GM18526 (cell line): ENCODE results near the gene SLC46A1.

ENCODE experiments used
- POLR2A ChIP-seq: IDR thresholded peaks from 3 replicates; pipeline ENCODE4 v1.6.1; 2011; ENCODE audit not compliant: insufficient read length; ENCODE audit errors: extremely low read depth

SLC46A1 gene

DNA sequence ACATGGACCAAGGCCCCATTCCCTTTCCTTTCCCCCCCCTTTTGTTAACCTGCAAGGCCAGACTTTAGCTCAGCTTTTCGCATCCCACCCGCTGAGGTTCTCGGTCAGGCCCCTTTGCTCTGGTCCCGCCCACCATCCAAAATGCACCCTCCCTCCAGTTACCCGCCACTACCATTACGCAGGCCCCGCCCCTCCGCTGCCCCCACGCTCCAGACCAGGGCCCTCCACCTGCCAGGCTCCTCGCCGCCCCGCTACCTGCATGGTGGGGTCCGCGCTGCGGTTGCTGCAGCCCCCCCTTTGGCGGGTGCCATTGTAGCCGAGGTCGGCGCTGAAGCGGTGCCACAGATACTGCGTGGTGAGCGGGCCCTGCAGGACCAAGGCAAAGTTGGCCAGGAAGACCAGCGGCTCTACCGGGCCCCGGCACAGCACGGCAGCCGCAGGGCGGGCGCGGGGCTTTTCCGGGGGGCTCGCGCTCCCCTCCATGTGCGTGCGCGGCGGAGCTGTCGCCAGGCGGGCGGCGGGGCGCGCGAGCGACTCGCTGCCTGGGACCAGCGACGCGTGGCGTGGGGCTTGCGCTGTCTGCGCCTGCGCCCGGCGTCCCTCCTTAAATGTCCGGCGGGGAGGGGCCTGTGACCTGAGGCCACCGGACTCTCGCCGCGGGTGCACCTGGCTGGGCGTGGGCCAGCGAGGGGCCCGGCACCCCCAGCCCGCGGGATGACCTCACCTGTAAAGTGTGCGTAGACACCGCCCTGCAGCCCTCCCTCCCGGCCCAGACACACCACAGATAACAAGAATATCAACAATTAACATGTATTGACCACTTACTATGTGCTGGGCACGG lies at the start of gene SLC46A1:
SLC46A1 (minus strand) TSS at position 581 of the 841 bp plus-strand sequence; CDS start at position 483, 98 bp downstream.
- TF ChIP-seq POLR2A = peak; percentile 66

DNA sequence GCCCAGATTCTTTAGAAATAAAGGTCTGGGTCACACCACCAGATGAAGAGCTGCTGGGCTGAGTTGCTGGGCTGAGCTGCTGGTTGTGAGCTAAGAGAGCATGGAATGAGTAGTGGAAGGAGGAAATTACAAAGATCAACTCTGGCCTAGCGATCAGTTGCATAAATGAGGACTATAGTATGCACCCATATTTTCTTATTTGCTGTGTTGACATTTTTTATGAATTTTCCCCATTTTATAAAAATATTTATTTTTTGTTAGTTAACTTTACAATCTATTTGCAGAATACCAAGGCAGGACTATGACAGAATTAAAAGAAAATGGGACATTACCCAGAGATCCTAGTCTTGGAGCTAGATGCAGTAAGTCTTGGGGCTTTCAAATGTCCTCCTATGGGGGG lies 43.8 kb upstream of the SLC46A1 start:
- TF ChIP-seq POLR2A = no peak

DNA sequence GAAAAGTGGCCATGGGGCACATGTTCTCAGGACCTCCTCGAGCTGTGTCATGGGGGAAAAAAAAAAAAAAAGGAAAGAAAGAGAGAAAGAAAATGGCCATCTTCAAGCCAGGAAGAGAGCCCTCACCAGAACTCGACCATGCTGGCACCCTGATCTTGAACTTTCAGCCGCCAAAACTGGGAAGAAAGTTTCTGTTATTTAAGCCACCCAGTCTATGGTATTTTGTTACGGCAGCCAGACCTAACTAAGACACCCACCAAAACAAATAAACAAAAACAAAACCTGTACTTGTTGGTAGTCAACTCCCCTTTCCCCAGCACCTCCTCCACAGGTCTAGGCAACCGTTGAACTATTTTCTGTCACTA lies 41.4 kb upstream of the SLC46A1 start:
- no peak for TF ChIP-seq POLR2A

DNA sequence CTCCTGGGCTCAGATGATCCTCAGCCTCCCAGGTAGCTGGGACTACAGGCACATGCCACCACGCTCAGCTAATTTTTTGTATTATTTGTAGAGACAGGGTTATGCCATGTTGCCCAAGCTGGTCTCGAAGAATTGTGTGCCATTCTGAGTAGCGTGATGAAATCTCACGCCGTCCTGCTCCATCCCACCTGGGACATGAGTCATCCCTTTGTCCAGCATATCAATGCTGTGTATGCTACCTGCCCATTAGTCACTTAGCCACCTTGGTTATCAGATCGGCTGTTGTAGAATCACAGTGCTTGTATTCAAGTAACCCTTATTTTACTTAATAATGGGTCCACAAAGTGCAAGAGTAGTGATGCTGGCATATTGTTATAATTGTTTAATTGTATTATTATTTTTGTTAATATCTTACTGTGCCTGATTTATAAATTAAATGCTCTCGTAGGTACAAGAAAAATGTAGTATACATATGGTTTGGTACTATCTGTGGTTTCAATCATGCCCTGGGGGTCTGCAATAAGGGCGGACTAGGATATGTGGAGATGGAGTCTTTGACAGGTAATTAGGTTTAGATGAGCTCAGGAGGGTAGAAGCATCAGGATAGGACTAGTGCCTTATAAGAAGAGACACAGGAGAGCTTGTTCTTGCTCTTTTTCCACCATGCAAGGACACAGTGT lies 40.8 kb upstream of the SLC46A1 start:
- TF ChIP-seq POLR2A = no peak

DNA sequence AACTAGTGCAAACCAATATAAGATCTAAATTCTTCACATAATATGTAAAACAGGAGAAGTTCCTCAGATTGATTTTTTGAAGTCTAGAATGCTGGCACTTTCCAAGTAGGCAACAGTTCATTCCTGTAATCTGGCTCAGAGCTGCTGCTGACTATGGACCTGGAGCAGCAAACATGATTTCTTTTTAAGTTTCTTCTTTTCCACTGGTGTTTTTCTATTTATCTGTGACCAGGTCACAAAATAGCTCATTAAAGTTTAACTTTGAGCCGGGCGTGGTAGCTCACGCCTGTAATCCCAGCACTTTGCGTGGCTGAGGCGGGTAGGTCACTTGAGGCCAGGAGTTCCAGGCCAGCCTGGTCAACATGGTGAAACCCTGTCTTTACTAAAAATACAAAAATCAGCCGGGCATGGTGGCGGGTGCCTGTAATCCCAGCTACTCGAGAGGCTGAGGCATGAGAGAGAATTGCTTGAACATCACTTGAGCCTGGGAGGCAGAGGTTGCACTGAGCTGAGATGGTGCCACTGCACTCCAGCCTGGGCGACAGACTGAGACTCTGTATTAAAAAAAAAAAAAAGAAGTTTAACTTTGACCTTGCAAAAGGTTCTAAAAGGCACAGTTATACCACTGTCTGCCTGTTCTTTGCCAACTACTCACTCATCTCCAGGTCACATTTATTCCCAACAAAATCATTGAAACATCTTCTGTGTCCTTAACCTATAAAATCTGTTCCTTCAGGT lies 38.1 kb upstream of the SLC46A1 start:
- no peak for TF ChIP-seq POLR2A

DNA sequence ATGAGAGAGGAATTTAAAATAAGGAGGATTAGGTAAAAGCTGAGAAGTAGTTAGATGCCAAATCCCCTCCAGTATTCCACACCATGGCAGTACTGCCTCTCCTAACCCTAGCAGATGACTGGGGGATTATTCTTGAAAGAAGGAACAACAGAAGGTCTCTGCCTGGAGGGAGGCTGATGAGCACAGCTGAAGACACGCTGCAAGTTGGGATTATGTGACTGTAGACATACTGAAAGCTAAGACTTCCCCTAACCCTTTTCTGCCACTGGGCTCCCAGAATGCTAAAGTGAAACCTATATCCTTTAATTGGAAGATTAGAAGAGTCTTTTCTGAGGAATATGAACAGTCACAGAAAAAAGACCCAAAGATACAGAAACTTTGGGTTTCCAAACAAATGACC lies 27.7 kb upstream of the SLC46A1 start:
- TF ChIP-seq POLR2A = no peak

DNA sequence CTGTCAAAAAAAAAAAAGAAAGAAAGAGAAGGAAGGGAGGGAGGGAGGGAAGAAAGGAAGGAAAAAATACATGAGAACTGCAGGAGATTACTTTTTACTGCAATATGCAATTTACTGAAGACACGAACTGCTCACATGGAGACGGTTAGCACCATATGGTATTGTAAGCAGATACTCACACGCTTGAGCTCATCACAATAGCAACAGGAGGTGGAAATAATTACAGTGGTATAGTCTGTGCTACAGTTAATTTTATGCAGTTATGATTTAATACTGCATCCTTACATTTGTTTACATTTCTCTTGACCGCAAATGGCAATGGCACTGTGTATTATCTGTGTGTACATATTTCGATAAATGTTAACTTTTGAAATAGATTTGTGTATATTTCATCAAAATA lies 21.4 kb upstream of the SLC46A1 start:
- TF ChIP-seq POLR2A = no peak

DNA sequence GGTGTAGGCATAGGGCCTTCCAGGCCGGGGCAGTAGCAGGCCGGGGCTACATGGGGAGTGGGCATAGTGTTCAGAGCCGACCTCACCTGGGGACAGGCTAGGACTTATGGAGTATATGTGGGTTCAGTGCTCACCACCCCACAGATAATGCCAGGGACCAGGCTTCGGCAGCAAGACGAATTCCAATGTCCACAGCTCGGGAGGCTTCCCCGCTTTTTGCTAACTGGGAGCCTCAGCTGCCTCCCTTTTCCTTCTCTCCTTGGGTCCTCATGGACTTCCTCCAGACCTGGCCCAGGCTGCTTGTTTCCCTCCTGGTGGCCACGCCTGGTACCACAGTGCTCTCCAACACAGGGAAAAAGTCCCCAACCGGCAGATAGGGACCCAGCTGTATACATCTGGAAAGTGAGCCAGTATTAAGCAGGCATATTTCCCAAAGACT lies 20.1 kb upstream of the SLC46A1 start:
- no peak for TF ChIP-seq POLR2A

DNA sequence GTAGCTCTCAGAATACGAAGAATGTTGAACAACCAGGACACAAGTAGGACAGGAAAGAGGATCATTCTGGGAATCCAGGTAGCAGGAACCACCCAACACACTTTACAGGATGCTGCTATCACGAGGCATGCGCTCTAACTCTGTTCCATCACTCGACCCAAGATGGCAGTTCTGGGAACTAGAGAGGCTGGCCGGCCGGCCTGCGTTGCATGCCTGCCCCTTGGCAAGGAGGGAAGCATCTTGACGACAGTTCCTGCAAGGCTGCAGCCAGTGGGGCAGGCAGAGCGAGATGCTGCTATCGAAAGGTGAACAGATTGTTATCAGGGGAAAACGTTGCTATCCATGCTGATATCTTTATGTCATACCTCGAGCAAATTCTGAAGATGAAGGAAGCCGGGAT lies 19.2 kb upstream of the SLC46A1 start:
- TF ChIP-seq POLR2A = no peak

DNA sequence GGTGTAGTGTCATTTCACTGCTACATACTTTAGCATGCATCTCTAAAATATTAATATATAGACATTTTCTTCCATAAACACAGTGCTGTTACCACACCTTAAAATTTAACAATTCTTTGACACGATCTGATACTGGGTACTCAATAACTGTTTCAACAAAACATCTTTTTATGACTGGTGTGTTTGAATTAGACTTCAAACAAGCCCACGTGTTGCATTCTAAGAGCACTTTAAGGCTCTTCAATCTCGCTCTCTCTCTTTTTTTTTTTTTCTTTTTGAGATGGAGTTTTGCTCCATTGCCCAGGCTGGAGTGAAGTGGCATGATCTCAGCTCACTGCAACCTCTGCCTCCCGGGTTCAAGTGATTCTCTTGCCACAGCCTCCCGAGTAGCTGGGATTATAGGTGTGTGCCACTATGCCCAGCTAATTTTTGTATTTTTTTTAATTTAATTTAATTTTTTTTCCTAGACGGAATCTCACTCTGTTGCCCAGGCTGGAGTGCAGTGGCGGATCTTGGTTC lies 15.8 kb upstream of the SLC46A1 start:
- TF ChIP-seq POLR2A = no peak

DNA sequence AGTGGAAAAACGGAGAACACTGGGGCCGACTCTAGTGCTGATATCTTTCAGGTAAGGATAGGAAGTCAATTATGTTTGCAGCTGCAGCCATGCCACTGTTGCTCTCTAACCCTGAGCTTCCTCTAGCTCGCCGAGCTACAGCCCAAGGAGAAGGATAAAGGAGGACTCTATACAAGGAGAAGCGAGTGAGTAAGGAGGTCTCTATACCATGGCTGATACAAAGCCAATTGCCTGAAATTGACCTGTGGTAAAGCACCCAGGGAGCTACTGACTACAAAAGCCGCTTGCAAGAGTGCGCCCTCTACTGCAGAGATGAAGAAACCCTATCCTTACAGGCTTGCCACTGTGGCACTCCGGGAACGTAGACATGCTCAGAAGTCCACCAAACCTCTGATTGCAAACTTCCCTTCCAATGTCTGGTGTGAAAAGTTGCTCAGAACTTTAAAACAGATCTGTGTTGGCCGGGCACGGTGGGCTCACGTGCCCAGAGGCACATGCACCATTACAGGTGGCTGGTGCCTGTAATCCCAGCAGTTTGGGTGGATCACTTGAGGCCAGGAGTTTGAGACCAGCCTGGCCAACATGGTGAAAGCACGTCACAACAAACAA lies 10.8 kb upstream of the SLC46A1 start:
- TF ChIP-seq POLR2A = no peak

DNA sequence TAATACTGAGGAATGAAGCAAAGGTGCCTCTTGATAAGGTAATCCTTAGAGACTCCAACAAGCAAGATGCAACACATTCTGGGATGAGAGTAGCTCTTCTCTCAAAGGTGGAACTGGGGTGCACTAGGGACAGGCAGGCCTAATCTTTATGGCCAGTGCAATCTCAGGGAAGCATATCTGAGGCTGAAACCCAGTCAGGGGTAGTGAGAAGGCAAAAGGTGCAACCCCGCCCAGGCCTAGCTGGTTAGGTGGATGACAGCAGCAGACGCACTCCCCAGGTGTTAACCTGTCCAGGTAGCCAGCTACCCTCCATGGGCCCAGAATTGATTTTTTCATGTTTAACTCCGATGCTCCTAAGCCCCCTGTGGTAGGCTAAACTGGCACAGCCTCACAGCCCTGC lies 9.9 kb upstream of the SLC46A1 start:
- TF ChIP-seq POLR2A = no peak

DNA sequence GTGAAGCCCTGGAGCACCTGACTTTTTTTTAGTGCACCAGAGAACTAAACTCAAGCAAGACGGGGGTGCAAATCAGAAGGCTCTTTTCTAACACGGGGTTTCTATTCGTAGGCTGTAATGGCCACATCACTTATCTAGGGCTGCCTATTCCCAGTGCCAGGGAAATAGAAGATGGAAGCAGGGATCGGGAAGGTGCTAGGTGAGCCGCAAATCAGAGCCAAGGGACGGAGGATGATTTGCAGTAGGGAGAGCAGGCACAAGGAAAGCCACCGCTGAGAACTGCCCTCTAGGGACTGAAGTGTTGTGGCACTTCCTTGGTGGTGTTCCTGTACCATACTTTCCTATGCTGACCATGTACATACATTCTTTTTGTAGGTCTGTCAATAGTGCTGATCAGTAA lies 7.8 kb upstream of the SLC46A1 start:
- TF ChIP-seq POLR2A = no peak

DNA sequence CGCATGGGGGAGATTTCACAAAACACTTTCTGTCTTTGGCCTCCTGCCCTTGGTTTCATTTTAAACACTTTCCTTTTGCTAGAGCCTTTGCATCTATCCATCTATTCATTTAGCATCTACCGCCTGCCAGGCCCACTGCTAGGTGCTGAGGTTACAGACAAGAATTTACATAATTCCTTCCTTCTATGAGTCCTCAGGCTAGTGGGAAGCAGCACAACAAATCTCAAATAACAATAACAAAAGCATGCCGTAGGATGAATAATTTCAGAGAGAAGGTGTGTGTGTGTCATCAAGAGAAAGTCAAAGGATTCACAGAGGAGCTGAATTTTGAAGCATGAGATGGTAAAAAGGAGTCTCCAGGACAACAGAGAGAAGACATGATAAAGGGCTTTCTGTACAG lies 6.1 kb upstream of the SLC46A1 start:
- no peak for TF ChIP-seq POLR2A

DNA sequence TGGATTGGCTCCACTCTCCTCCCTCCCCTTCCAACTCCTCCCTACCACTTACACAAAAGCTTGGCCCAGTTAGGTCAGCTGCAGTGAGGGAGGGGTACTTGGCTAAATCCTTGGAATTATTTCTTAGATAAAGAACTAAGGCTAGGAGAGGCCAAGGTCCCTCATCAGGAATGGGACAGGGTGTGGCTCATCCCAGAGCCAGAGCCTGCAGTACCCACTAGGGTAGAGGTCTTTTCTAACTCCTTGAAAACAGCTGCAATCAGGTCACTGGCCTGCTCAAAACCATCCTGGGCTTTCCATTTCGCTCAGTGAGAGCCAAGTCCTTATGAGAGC lies 1.9 kb upstream of the SLC46A1 start:
- no peak for TF ChIP-seq POLR2A
